Smooth muscle cell of the coronary artery (primary cell): ENCODE results near the gene GSK3A. TPM values are rescaled to one million over a fixed set of nuclear protein-coding genes. Genes with fewer than 3 reads are reported as not detected.

Source experiments
- total RNA-seq: library from RNA; depleted of rRNA; stranded (reverse); fragments of >200 nt; gene quantifications from 2 replicates; pipeline ENCODE4 v1.2.3, GENCODE V29; 2014; ENCODE audit warnings: low replicate concordance

The GSK3A gene
- 4.9 and 7.9 TPM in 2 replicates for total RNA-seq

GRCh38 chr19:42242512-42243409 is at the start of gene GSK3A:
Gene GSK3A (minus strand): TSS chr19:42242602. CDS start chr19:42242465, 137 bp downstream.

GRCh38 chr19:42268704-42269477 is 26.5 kb upstream of the GSK3A start, which contains the start of gene CIC:
Gene CIC (plus strand): TSS chr19:42269252. CDS start chr19:42271784, 2,532 bp downstream.

GRCh38 chr19:42254850-42255765 is 12.7 kb upstream of the GSK3A start, which contains the start of gene ERF:
Gene ERF (minus strand): TSS chr19:42255128. CDS start chr19:42254999, 129 bp downstream.

GRCh38 chr19:42219812-42220750 is 22.3 kb downstream of the GSK3A start, which contains the start of gene ZNF526:
Gene ZNF526 (plus strand): TSS chr19:42220312. CDS start chr19:42224404, 4,092 bp downstream.

GRCh38 chr19:42217520-42218437 is 24.6 kb downstream of the GSK3A start, which contains the start of gene DEDD2:
Gene DEDD2 (minus strand): TSS chr19:42217677. CDS start chr19:42217007, 670 bp downstream.

Other genes starting within 250 kb of the GSK3A start
- gene ATP1A3, start 248.4 kb downstream of the GSK3A start, total RNA-seq: not detected in 2 replicates
- 0.23 TPM in 1 of 2 replicates, not detected in the other for gene GRIK5, start 172.4 kb downstream of the GSK3A start, total RNA-seq
- gene ZNF574, start 166.4 kb downstream of the GSK3A start, total RNA-seq: 6.6 and 8.2 TPM in 2 replicates
- gene POU2F2, start 110.2 kb downstream of the GSK3A start, total RNA-seq: 0.08 and 0.12 TPM in 2 replicates
- gene DEDD2, start 24.9 kb downstream of the GSK3A start, total RNA-seq: 10.8 and 16.6 TPM in 2 replicates
- gene ZNF526, start 22.3 kb downstream of the GSK3A start, total RNA-seq: 10.1 and 12.5 TPM in 2 replicates
- 10.6 and 20.4 TPM in 2 replicates for gene ERF, start 12.5 kb upstream of the GSK3A start, total RNA-seq
- 9.4 and 11.2 TPM in 2 replicates for gene CIC, start 26.6 kb upstream of the GSK3A start, total RNA-seq
- gene PRR19, start 59.5 kb upstream of the GSK3A start, total RNA-seq: 0.15 TPM in 1 of 2 replicates, not detected in the other
- 8.4 and 30.9 TPM in 2 replicates for gene PAFAH1B3, start 60.0 kb upstream of the GSK3A start, total RNA-seq
- gene TMEM145, start 70.7 kb upstream of the GSK3A start, total RNA-seq: 0.12 TPM in 1 of 2 replicates, not detected in the other
- gene MEGF8, start 83.0 kb upstream of the GSK3A start, total RNA-seq: 17.9 and 18.6 TPM in 2 replicates
- gene CNFN, start 147.7 kb upstream of the GSK3A start, total RNA-seq: not detected in 2 replicates
- gene LIPE, start 184.8 kb upstream of the GSK3A start, total RNA-seq: 0.90 and 1.5 TPM in 2 replicates
- not detected in 2 replicates for gene CXCL17, start 200.3 kb upstream of the GSK3A start, total RNA-seq